NT2/D1 (cell line): ENCODE data around the gene PHF1.

Experiments used
- SUZ12 ChIP-seq: IDR thresholded peaks from 2 replicates; pipeline ENCODE4 v1.6.1; 2011; ENCODE audit not compliant: insufficient read length, insufficient read depth; ENCODE audit errors: extremely low read depth
- YY1 ChIP-seq: IDR thresholded peaks from 2 replicates; pipeline ENCODE4 v1.6.1; 2011; ENCODE audit not compliant: insufficient read length, insufficient read depth
- ZNF274 ChIP-seq: IDR thresholded peaks from 2 replicates; pipeline ENCODE4 v1.6.1; 2011; ENCODE audit warnings: mild to moderate bottlenecking, low read depth, low read length

DNA sequence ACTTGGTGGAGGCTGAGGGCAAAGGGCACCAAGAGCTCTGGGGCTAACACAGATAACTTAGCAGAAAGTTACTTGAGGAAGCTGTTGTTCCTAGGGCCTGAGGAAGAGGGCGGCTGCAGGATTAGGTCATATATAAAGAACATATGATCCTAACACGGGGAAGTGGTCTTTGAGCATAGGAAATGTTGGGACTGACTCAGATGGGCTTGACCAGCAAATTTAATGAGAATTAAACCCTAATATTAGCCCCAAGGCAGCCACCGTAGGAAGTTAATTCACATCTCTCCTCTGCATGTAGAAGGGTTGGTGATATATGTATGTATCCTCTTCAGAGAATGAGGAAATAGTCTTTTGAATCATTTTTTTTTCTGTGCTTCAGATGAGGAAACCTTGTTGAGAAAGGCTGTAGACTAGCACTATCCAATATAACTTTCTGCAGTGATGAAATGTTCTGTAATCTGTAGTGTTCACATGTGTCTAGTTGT is 34.3 kb downstream of the PHF1 start:
- TF ChIP-seq YY1 (no peak), SUZ12 (no peak), ZNF274 (no peak)
